SK-N-SH (cell line): Measurements from ENCODE around the gene SLC31A1. TPM values are rescaled to one million over a fixed set of nuclear protein-coding genes. Genes with fewer than 3 reads are reported as not detected.

Experiments used
- CTCF ChIA-PET: fragments of 300-600, 350-600 bp; formaldehyde crosslinking; extraction: SDS; loops from one replicate; lab custom pipeline; 2021; lab: Yijun Ruan, JAX
- POLR2A ChIA-PET: fragments of 350-600 bp; sonication (Branson Sonifier 250); formaldehyde crosslinking; extraction: SDS; loops from one replicate; lab custom pipeline; 2020; ENCODE audit warnings: antibody characterized with exemption, inconsistent platforms; lab: Yijun Ruan, JAX
- DNase-seq: peaks from one replicate; pipeline ENCODE4 v3.0.0; 2012
- H2AFZ ChIP-seq: fragments of 200-600 bp; sonication (generic); 2 replicates; pipeline ENCODE4 v1.8.1; 2016; ENCODE audit warnings: antibody characterized with exemption, mild to moderate bottlenecking, low read depth
- H3F3A ChIP-seq: fragments of 200-600 bp; sonication (generic); replicated peaks from 2 replicates; pipeline ENCODE3; 2016; ENCODE audit warnings: antibody characterized with exemption, mild to moderate bottlenecking; ENCODE audit not compliant: insufficient read depth
- H3K27ac ChIP-seq, 2 experiments: fragments of 200-500 bp in 1 of 2; fragments of 200-600 bp in 1 of 2; sonication (Bioruptor generic) in 1 of 2; sonication (generic), shearing (Covaris generic) in 1 of 2; 2 replicates each; pipeline versions ENCODE4 v1.5.1 to v1.6.1; 2014 to 2016; ENCODE audit warnings: low read depth in 2 of 2, inconsistent platforms in 1 of 2, low read length in 1 of 2, mild to moderate bottlenecking in 1 of 2, mixed read lengths in 1 of 2
- H3K27me3 ChIP-seq: fragments of 200-600 bp; sonication (generic), shearing (Covaris generic); 2 replicates; pipeline ENCODE4 v1.6.1; 2016; ENCODE audit warnings: mixed run types; ENCODE audit not compliant: insufficient read depth
- H3K36me3 ChIP-seq, 2 experiments: fragments of 200-500 bp in 1 of 2; fragments of 200-600 bp in 1 of 2; sonication (Bioruptor generic) in 1 of 2; sonication (generic) in 1 of 2; replicated peaks in 1 of 2; 2 replicates each; pipeline versions ENCODE3 to v1.5.1; 2014 to 2016; ENCODE audit warnings: low read length in 1 of 2, mild to moderate bottlenecking in 1 of 2; ENCODE audit not compliant: insufficient read depth in 2 of 2, control insufficient read depth in 1 of 2
- H3K4me1 ChIP-seq, 2 experiments: fragments of 200-500 bp in 1 of 2; fragments of 200-600 bp in 1 of 2; sonication (Bioruptor generic) in 1 of 2; sonication (generic), shearing (Covaris generic) in 1 of 2; 2 replicates each; pipeline versions ENCODE4 v1.5.1 to v1.6.1; 2014 to 2016; ENCODE audit warnings: low read depth in 1 of 2, low read length in 1 of 2, mixed run types in 1 of 2; ENCODE audit not compliant: insufficient read depth in 2 of 2, control insufficient read depth in 1 of 2
- H3K4me2 ChIP-seq: fragments of 200-600 bp; sonication (generic), shearing (Covaris generic); 2 replicates; pipeline ENCODE4 v1.6.1; 2017; ENCODE audit warnings: mixed run types
- H3K4me3 ChIP-seq, 2 experiments: fragments of 200-500 bp in 1 of 2; fragments of 200-600 bp in 1 of 2; sonication (Bioruptor generic) in 1 of 2; sonication (generic), shearing (Covaris generic) in 1 of 2; 2 replicates each; pipeline versions ENCODE4 v1.5.1 to v1.8.1; 2014 to 2016; ENCODE audit warnings: low read depth in 2 of 2, inconsistent platforms in 1 of 2, low read length in 1 of 2, mild to moderate bottlenecking in 1 of 2, mixed read lengths in 1 of 2, moderate library complexity in 1 of 2
- H3K79me2 ChIP-seq: fragments of 200-600 bp; sonication (generic); 2 replicates; pipeline ENCODE4 v1.8.1; 2017; ENCODE audit warnings: mild to moderate bottlenecking; ENCODE audit not compliant: insufficient read depth
- H3K9ac ChIP-seq: fragments of 200-600 bp; sonication (generic); 2 replicates; pipeline ENCODE4 v1.6.1; 2017; ENCODE audit warnings: mixed run types
- H3K9me2 ChIP-seq: fragments of 200-600 bp; sonication (generic); 2 replicates; pipeline ENCODE4 v1.6.1; 2017; ENCODE audit warnings: mixed run types
- H3K9me3 ChIP-seq: fragments of 200-600 bp; sonication (generic); 2 replicates; pipeline ENCODE4 v1.6.1; 2017; ENCODE audit warnings: mixed run types, mild to moderate bottlenecking, moderate library complexity
- H4K20me1 ChIP-seq: fragments of 200-600 bp; sonication (generic); 2 replicates; pipeline ENCODE4 v1.6.1; 2017; ENCODE audit warnings: mild to moderate bottlenecking, mixed run types; ENCODE audit not compliant: insufficient read depth
- CHD2 ChIP-seq: fragments of 150-350 bp; IDR thresholded peaks from 2 replicates; pipeline ENCODE4 v1.6.1; 2018; ENCODE audit warnings: low read length; ENCODE audit not compliant: partially characterized antibody
- CTCF ChIP-seq: fragments of 200-600 bp; sonication (generic); IDR thresholded peaks from 2 replicates; pipeline ENCODE4 v1.6.1; 2017; ENCODE audit warnings: antibody characterized with exemption, mild to moderate bottlenecking, moderate library complexity
- ELF1 ChIP-seq: IDR thresholded peaks from 2 replicates; pipeline ENCODE4 v1.4.0; 2012
- EP300 ChIP-seq, 2 experiments: IDR thresholded peaks; 2 replicates each; pipeline versions ENCODE4 v1.4.0 to v1.6.1; 2012; ENCODE audit warnings: borderline replicate concordance in 1 of 2, low read depth in 1 of 2, low read length in 1 of 2
- EZH2phosphoT487 ChIP-seq: fragments of 200-600 bp; sonication (generic); IDR thresholded peaks from 2 replicates; pipeline ENCODE4 v1.6.1; 2017; ENCODE audit warnings: low read depth, mixed run types, mild to moderate bottlenecking, antibody characterized with exemption, moderate library complexity, borderline replicate concordance
- FOSL2 ChIP-seq: IDR thresholded peaks from 2 replicates; pipeline ENCODE4 v1.4.0; 2012; ENCODE audit warnings: low read depth, mild to moderate bottlenecking, moderate library complexity, borderline replicate concordance
- FOXJ3 ChIP-seq: sonication (generic); formaldehyde crosslinking; IDR thresholded peaks from 2 replicates; pipeline ENCODE4 v1.5.1; 2020; ENCODE audit warnings: mild to moderate bottlenecking, missing genetic modification reagents
- GABPA ChIP-seq: IDR thresholded peaks from 2 replicates; pipeline ENCODE4 v1.4.0; 2012; ENCODE audit warnings: low read depth, mild to moderate bottlenecking
- GATA2 ChIP-seq: sonication (generic); formaldehyde crosslinking; IDR thresholded peaks from 2 replicates; pipeline ENCODE4 v1.5.0; 2020; ENCODE audit warnings: mild to moderate bottlenecking, missing genetic modification reagents
- IRF3 ChIP-seq: fragments of 150-350 bp; IDR thresholded peaks from 2 replicates; pipeline ENCODE4 v1.6.1; 2016; ENCODE audit warnings: mild to moderate bottlenecking, low read depth, low read length
- MEF2A ChIP-seq: IDR thresholded peaks from 2 replicates; pipeline ENCODE4 v1.4.0; 2012; ENCODE audit warnings: low read depth, borderline replicate concordance
- MXI1 ChIP-seq: IDR thresholded peaks from 2 replicates; pipeline ENCODE4 v1.6.1; 2012; ENCODE audit warnings: mild to moderate bottlenecking, low read depth, low read length, improper control_type of control experiment
- NRF1 ChIP-seq: IDR thresholded peaks from 2 replicates; pipeline ENCODE4 v1.6.1; 2012; ENCODE audit warnings: low read depth, mild to moderate bottlenecking, low read length
- POLR2AphosphoS5 ChIP-seq: IDR thresholded peaks from 2 replicates; pipeline ENCODE4 v1.6.1; 2012; ENCODE audit warnings: low read depth, low read length
- RAD21 ChIP-seq: IDR thresholded peaks from 2 replicates; pipeline ENCODE4 v1.6.1; 2012; ENCODE audit warnings: mild to moderate bottlenecking, low read length
- RCOR1 ChIP-seq: fragments of 150-350 bp; IDR thresholded peaks from 2 replicates; pipeline ENCODE4 v1.6.1; 2017; ENCODE audit warnings: antibody characterized with exemption, low read length
- TCF12 ChIP-seq: IDR thresholded peaks from 2 replicates; pipeline ENCODE4 v1.4.0; 2012
- USF2 ChIP-seq: fragments of 150-350 bp; IDR thresholded peaks from 2 replicates; pipeline ENCODE4 v1.6.1; 2017; ENCODE audit warnings: antibody characterized with exemption, low read length, low read depth, borderline replicate concordance
- YY1 ChIP-seq: IDR thresholded peaks from 2 replicates; pipeline ENCODE4 v1.4.0; 2012; ENCODE audit warnings: low read depth, mild to moderate bottlenecking
- WGBS: methylation state at CpG from one replicate; pipeline ENCODE4 v1.1.6; 2017; ENCODE audit warnings: low lambda C conversion rate; 5-methylcytosine and 5-hydroxymethylcytosine counted together
- polyA plus RNA-seq, 3 experiments: library from polyadenylated mRNA; depleted of rRNA; stranded (reverse); fragments of >200 nt; gene quantifications; 2 replicates each; pipeline ENCODE4 v1.2.3, GENCODE V29; 2012

The SLC31A1 gene
- polyA plus RNA-seq, 1 of the 3 experiments (the other 2 are of a cell fraction), result 7.7 TPM

GRCh38 chr9:113221003-113221799, at the start of gene SLC31A1, which contains the start of gene FKBP15 (continued):
- no peak for TF ChIP-seq IRF3
- TF ChIP-seq FOSL2, result no peak
- no peak for TF ChIP-seq NRF1
- TF ChIP-seq CHD2, result peak; percentile 66
- TF ChIP-seq EZH2phosphoT487, result no peak
- TF ChIP-seq CTCF, result no peak
- TF ChIP-seq POLR2AphosphoS5, result peak; percentile 60; the same call in 1 of the 2 replicates
- peak; percentile 92 for TF ChIP-seq MXI1
- no peak for TF ChIP-seq EP300 (IDR thresholded peaks at IDR 0.05; ENCODE audit: borderline replicate concordance in 1 of 2, low read depth in 1 of 2, low read length in 1 of 2)
- no peak for TF ChIP-seq MEF2A
- TF ChIP-seq, all 33 proteins: peak for 11

- Histone ChIP-seq H3K9me3 (no peaks in the 10 kb centered on the region), H3K4me3 (no peak overlapping the region), H3K9me2 (no peaks in the 10 kb centered on the region), H2AFZ (no peak overlapping the region), H3K79me2 (no peaks in the 10 kb centered on the region)
- POLR2A ChIA-PET, result no interaction called here
- TF ChIP-seq MXI1 (no peak), USF2 (no peak), FOXJ3 (no peak), RCOR1 (no peak), CHD2 (no peak), RAD21 (no peak), NRF1 (no peak), FOSL2 (no peak), GABPA (no peak), YY1 (no peak), GATA2 (CRISPR knock-in tag) (no peak), TCF12 (no peak), ELF1 (no peak)
- TF ChIP-seq, all 33 proteins: peak for 0
- Histone ChIP-seq H3K36me3 (peaks cover 43 to 80% of the 10 kb centered on the region in 2 experiments), H4K20me1 (no peaks in the 10 kb centered on the region), H3K27ac (no peak overlapping the region), H3F3A (peaks cover under 1% of the 10 kb centered on the region), H3K27me3 (no peaks in the 10 kb centered on the region), H3K4me1 (no peaks in the 10 kb centered on the region), H3K4me2 (no peak overlapping the region), H3K9ac (no peak overlapping the region)
- CTCF ChIA-PET, result interaction anchor here (0.8 to 2.2 kb wide), 3 partner anchors 12 to 251 kb away, joined by 3 to 9 read pairs (median 9); no protein-coding TSS in a partner anchor
- DNase-seq, result no peak
- WGBS, result 90% methylated on average over 3 of the region's 3 CpGs
Observed at GRCh38 chr9:113173341-113173740, 48.0 kb upstream of the SLC31A1 start.
